Mucosa of gallbladder (tissue), 1 donor: ENCODE results near the gene FANCE. TPM values are rescaled to one million over a fixed set of nuclear protein-coding genes. Genes with fewer than 3 reads are reported as not detected.

ENCODE experiments used
- DNase-seq: peaks from one replicate; pipeline ENCODE4 v3.0.0-alpha.2; 2020; ENCODE audit warnings: low spot score
- total RNA-seq: library from RNA; stranded (reverse); gene quantifications from one replicate; pipeline ENCODE4 v1.2.1, GENCODE V29; 2021
- donor health status: DM: no; HTN: no; CAD: no.

Gene FANCE
- total RNA-seq, 1 donor from 2014 or later = 2.6 TPM

DNA sequence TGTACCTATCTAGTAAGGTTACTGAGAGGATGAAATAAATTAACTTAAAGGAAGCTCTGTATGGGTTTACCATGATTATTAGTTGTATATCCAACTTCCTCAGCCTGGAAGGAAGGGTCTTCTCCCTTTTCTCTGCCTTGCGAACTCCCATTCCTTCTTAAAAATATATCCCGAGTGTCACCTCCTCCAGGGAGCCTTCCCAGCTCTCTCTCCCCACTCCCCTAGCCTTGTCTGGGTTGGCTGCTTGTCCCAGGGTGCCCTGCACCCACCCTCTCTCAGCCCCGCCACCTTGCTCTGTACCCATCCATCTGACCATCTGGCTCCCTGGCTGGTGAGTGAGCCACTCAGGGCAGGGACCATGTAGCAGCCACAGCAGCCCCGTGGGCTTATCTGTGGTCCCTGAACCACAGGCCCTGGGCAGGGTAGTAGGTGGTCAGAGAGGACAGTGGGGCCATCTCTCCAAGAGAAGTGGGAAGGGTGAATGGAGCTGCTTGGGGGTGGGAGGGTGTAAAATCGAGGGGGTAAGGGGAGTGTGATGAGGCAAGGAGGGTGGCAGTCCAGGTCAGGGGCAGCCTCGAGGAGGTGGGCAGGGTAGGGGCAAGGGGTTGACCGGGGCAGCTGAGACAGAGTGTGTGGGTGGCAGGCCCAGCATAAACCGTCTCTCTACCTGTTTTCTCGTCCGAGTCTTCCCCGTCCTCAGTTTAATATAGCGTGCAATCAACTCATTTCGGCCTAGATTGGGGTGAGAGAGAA, 31.9 kb downstream of the FANCE start:
- no peak for DNase-seq

DNA sequence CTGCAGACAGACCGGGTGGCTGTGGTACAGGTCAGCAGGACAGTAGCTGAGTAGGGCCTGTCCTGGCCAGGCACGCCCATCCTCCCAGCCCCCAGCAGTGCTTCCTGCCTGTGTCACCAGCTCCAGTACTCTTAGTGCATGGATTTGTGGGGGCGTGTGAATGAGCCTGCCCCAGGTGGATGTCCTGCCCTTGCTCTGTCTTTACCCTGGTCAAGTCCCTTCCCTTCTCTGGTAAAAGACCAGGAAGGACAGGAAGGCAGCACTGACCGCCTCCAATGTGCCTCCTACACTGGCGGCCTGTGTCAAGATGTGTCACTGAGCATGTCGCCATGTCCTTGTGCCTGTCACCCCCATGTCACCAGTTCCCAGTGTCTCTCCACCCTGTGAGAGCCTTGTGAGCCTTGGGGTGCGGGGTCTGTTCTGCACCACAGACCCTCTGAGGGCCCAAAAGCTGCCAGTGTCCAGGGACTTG, 32.8 kb downstream of the FANCE start:
- DNase-seq = no peak

DNA sequence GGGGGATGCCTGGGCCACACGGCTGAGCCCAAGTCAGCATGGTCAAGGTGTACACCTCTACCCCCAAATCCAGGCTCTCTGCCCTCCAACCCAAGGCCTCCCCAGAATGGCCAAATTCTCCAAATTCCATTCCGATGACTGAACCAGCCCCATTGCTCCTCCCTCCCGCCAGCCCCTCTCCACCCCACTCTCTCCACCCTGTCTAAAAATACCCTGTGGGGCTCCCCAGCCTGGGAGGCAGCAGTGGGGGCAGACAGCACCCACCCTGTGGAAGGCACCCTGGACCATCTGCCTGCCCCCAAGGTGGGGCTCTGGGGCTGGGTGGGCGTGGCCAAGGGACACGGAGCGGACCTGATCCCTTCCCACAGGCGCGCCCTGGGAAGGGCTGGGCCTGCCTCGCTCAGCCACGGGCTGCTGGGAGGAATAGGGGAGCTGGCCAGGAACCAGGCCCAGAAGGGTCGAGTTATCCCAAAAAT, 33.3 kb downstream of the FANCE start:
- no peak for DNase-seq

DNA sequence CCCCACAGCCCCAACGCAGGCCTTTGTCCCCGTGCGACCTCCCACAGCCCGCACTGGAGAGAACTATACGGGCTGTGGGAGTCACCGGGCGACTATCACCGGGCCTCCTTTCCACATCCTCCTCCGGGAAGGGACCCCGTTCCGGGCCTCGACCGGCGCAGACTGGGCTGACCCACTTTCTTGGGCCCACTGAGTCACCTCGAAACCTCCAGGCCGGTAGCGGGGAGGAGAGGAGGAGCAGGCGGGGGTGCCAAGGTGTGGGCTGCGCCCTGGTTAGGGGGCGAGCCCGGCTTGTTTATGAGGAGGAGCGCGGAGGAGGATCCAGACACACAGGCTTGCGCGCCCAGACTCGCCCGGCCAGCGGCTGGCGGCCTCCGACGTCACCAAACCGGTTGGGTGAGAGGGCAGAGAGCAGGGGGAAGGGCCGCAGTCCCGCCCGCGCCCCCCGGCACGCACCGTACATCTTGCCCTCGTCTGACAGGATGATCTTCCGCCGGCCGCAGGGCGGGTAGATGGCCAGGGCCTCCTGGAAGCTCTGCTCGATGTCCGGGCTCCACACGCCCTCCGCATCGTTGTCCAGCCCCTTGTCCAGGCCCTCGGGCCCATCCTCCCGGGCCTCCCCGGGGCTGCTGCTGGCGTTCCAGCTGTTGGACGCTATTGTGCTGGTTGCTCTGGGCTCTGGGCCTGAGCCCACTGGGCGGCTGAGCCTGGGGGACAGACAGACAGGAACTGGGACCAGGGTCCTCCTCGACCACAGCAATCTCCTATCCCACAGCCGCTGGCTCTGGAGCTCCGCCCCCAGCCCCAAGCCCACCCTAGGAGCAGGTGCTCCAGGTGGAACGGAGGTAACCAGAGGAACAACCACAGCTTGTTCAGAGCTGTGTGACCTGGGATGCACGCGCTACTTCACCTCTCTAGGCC, 34.1 kb downstream of the FANCE start:
- peak; percentile 76 for DNase-seq

DNA sequence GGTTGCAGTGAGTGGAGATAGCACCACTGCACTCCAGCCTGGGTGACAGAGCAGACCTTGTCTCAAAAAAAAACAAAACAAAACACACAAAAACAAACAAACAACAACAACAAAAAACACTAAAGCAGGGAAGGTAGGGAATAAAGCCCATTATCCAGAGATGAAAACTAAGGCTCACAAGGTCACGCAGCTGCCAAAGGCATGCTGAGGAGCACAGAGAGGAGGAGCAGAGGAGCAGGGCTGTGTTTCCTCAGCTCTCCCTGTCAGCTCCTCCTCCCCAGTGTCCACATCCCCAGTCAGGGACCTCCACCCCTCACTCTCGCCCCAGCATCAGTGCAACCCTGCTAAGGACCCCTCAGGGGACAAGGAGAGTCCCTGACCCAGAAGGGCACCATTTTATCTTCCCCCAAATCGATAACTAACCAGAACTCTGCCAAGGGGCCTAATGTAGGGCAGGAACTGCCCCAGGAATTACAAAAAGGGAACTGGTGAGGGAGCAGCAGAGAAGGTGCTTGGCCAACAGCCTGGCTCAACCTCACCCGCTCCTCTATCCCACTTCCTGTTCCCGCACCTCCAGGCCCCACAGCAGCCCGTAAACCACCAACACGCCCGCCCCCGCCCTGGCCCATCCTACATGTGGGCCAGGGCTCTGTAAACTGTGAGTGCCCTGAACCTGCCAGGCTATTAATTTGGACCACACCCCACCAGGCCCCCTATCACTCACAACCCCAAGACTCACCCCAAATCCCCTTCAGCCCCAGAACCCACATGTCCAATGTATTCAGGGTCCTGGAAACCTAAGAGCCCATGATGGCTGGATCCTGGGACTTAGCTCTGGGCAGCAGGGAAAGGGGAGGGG, 35.7 kb downstream of the FANCE start:
- no peak for DNase-seq

DNA sequence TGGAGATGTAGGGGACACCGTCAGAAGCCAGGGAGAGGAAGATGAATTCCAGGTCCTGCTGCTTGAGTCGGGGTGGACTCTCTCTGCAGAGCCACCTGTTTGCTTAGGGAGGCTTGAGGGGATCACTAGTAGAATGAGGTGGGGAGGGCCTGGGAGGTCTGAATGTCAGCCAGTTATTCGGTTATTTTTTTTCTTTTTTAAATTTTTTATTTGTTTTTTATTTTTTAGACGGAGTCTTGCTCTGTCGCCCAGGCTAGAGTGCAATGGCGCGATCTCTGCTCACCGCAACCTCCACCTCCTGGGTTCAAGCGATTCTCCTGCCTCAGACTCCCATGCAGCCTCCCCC, 36.4 kb downstream of the FANCE start:
- no peak for DNase-seq

DNA sequence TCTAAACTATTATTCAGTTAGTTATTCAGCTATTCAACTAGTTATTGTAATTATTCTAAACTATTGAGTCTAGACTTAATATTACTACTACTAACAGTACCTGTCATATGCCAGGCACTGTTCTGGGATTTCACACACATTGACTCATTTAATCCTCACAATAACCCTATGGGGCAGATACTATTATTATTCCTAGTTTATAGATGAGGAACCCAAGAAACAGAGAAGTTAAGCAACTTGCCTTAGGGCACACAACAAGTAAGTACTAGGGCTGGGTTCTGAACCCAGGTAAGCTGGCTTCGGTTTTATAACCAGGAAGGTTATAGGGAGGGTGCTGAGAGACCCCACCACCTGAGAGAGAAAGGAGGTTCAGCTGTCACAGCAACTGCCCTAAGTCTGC, 36.9 kb downstream of the FANCE start:
- no peak for DNase-seq

DNA sequence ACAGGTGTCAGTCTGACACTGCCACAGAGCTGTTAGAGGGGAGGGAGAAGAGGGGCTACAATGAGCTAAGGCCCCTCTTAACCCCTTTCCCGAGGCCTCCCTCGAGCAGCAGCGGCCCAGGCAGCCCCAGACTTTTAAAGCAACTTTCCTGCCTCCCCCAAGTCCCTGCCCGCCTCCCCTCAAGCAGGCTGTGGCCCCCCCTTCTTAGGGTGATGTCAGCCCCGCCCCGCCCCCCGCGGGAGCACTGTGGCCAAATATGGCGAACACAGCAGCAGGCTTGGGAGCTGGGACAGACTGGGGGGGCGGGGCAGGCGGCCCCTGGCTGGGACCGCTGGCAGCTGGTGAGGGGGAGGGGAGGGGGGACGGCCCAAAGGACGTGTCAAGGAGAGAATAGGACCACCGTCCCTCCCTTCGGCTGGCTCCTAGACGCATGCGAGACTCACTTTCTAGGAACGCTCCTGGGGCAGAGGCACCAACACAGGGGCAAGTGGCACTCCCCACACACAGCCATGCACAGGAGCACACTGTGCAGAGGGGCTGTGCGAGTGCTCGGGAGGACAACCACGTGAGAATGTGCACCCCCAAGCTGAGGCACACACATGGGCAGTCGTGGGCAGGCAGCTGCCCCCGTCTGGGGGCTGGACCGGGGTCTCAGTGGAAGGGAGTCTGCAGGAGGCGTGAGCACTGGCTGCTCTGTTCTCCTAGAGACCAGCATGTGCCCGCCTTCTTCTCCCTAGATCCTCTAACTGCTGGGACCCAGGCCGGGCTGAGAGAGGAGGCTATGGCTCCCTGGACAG, 38.1 kb downstream of the FANCE start:
- DNase-seq = peak; percentile 77

DNA sequence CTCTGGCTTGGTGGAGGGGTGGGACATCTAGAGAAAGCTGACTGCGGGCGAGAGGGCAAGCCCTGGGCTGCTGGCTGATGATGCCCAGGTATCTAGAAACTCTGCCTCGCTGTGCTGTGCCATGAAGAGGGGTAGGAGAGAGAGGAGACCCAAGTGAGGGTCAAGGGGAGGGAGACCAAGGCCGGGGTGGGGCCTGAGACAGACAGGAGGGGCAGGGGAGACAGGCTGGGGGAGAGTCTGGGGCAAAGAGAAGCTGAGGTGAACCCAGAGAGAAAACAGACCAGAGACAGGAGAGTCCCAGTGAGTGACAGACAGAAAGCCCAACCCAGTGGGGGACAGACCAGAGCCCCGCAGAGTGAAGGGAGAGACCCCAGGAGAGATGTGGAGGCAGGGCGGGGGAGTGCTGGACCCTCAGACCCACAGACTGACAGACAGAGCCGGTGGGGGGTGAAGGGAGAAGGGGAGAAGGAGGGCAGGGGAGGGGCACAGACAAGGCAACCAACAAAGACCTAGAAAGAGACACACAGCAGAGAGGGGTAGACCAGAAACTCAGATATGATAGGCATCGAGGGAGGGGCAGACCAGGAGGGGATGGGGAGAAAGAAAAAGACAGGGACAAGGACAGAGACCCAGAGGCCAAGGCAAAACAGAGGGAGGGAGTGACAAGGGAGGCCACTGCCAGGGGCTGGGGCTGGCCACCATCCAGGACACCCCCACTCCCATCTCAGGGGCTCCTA, 38.9 kb downstream of the FANCE start:
- DNase-seq = no peak

DNA sequence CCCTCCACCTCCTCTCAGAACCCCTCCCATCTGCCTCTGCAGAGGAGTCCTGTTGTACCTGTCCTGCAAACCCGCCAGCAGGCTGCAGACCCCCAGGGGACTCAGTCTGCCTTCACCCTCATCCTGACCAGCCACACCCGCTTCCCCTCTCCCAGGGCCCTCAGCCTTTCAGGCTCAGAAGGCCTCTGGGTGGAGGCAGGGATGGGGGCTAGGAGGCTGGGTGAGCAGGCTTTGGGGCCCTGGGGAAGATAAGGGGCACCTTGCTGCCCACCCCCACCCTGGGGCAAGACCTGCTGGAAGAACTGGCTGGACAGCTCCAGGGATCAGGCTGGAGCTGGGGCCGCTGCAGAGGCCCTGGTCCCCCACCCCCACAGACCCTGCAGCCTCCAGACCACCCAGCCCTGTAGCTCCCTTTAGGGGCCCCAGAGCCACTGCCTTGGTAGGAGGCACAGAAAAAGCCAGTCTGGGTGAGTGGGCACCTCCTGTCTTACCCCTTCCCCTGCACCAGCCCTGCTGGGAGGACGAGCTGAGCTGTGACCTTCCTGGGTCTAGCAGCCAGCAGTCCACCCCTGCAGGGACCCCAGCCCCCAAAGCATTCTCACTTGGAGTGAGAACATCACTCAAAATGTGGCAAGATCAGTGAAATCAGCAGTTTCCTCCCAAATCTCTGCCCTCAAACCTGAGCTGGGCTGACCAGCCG, 39.6 kb downstream of the FANCE start:
- no peak for DNase-seq

DNA sequence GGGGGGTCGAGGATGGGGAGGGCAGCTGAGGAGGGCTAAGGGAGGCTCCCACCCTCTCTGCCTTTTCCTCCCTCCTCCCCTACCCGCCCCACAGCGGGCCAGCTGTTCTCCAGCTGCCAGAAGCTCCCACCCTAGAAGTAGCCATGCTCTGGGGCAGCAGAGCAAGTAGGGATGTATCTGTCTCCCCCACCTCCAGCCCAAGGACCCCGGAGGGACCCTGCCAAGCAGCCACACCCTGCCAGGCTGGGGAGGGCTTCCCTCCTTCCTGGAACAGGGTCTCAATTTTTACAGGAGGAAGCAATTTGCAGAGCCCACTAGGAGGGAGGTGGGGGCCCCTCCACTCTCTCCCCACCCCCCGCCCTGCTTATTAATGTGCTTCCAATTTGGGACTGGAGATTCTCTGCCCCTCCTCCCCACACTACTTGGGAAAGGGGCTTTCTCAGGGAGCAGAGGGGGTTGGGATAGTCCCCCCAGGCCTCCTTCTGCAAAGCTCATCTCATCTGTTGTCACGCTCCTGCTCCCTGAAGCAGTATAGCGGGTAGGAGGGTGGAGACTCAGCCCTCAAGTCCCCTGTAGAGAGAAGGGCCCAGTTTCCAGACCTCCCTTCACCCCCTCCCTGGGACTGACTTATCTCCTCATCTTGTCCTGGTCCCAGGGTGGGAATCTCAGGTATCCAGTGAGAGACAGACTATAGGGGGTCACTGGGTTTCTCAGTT, 40.3 kb downstream of the FANCE start:
- no peak for DNase-seq

DNA sequence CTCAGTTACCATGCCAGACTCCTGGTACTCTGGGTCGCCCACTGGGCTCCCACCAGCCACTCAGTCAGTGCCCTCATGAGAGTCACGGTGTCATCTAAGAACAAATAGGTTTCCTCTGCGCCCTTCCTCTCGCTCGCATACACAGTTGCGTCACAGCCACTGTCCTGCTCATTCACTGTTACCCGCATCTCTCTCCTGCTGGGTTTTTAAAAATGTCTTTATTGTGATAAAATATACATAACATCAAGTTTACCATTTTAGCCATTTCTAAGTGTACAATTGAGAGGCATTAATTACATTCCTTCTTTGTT, 40.8 kb downstream of the FANCE start:
- no peak for DNase-seq

DNA sequence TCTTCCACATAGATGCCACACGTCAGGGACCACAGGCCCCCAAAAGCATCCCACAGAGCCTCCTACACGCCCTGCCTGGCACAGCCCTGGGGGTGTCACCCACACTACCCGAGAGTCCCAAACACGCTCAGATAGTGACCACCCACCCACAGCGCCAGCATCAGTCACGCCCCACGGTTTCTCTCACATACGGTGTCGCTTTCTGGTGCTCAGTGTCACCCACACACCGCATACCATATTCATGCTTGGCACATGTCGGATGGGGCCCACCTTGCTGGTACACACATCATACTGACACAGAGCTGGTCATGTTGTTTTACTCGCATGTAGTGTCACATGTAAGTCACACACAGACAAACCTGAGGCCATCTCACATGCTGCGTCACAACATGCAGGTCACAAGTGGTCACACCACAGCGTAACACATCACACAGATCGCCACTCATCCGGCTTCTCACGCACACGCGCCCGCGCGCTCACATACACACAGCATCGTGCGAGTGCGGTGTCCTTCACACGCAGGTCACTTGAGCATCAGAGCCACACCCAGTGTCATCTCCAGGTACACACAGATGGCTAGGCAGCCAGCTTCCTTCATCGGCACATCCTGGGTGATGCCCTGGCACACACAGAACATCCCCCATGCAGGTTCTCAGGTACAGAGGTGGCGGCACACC, 41.3 kb downstream of the FANCE start:
- DNase-seq = no peak

DNA sequence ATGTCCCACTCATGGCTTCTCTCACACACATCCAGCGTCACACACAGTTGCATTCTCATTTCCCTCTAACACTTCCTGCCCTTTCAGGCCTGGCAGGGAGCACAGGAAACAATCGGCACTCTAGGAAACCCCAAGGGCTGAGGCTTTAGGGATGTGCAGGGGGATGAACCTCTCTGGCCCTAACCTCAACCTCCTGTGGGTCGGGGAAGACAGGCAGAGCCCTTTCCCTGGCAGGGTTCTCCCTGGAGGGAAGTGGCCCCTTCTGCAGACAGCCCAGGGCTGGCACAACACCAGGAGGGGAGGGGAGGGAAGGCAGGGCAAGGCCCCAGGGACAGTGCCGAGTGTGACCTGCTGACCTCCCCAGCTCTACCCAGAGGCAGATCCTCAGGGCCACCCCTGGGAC, 42.0 kb downstream of the FANCE start:
- DNase-seq = no peak

DNA sequence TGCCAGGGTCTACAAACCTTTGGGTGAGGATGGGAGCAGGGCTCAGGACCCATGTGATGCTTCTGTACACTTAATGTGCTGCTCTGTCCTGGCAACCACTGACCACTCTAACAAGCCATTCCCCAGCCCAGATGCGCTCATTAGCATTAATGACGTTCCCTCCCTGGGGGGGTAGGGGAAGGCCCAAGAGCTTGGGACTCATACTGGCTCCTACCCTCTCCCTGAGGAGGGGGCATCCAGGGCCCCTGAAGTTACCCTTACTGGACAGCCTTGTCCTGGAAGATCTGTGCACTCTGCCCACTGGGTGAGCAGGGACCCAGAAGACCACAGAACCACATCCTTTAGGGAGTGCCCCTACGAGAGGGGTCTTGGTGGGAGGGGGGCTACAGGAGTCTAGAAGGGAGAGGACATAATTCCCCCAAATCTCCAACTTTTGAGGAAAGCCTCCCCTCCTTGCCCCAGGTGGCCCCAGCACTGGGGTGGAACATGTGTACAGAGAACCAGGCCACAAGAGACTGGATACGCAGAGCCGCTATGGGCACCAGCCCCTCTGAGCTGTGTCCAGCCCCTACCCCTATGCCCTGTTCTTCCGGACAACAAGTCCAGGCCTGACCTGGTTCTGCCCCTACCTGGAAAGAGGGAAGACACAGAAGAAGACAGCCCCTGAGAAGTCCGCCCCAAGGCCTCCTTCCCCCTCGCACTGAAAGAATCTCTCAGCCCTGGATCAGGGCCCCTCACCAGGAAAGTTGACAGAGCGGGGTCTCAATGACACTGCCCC, 43.3 kb downstream of the FANCE start:
- no peak for DNase-seq

DNA sequence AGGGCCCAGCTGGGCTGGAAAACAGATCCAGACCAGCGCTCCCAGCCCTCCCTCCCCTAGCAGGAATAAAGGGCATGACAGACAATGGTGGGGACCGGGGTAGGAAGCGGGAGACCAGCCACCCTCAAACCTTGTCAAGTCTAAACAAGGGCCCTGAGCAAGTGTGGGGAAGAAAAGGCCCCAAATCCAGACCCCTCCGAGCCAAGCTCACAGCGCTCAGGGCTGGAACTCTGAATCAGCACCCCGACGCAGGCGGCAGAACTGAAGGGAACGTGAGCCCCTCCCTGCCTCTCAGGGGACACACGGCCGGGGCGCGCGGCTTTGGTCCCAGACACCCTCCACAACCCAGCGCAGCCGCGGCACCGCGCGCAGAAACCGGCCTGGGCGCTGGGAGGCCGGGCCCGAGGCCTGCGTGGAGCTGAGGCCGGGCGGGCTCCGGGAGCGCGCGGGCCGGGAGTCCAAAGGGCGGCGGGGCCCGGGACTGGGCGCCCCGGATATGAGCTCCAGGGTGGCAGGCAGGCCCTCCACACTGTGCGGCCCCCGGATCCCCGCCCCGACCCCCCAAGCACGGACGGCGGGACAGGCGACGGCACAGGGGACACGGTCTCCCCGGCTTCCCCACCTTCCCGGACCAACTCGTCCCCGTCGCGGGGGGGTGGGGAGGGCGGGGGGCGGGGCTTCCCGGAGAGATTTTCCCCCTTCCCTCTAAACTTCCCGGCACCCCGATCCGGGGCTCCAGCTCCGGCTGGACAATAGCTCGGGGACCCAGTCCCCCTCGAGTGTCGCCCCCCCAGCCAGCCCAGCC, 44.1 kb downstream of the FANCE start:
- no peak for DNase-seq
